WTC11 (cell line): ENCODE data around the gene APH1A. TPM values are rescaled to one million over a fixed set of nuclear protein-coding genes. Genes with fewer than 3 reads are reported as not detected.

Experiments
- ATAC-seq: fragments of 200-7000 bp; cut with Tn5 transposase; 2 replicates; pipeline ENCODE4 v1.10.0; 2021; ENCODE audit warnings: mild to moderate bottlenecking, moderate library complexity
- CTCF ChIA-PET: fragments of 300-600 bp; sonication (Branson Sonifier 250); formaldehyde crosslinking; loops from one replicate; lab custom pipeline; 2021; ENCODE audit warnings: antibody characterized with exemption; lab: Charles Lee
- POLR2A ChIA-PET: fragments of 350-600 bp; sonication (Branson Sonifier 250); formaldehyde crosslinking; loops from one replicate; lab custom pipeline; 2021; ENCODE audit warnings: antibody characterized with exemption; lab: Charles Lee
- DNase-seq: peaks from one replicate; pipeline ENCODE4 v3.0.0; 2021; ENCODE audit warnings: low spot score
- H3K27ac Mint-ChIP-seq: 2 replicates; pipeline ENCODE4 v1.8.0; 2021; ENCODE audit warnings: mixed read lengths
- H3K27me3 Mint-ChIP-seq: 2 replicates; pipeline ENCODE4 v1.8.0; 2021; ENCODE audit warnings: low read depth, mild to moderate bottlenecking, moderate library complexity, mixed read lengths
- H3K36me3 Mint-ChIP-seq: 2 replicates; pipeline ENCODE4 v1.8.0; 2021; ENCODE audit warnings: mixed read lengths
- H3K4me1 Mint-ChIP-seq: 2 replicates; pipeline ENCODE4 v1.8.0; 2022; ENCODE audit warnings: mixed read lengths
- H3K4me3 Mint-ChIP-seq: 2 replicates; pipeline ENCODE4 v1.8.0; 2021; ENCODE audit warnings: mild to moderate bottlenecking, moderate library complexity, mixed read lengths
- H3K9me3 Mint-ChIP-seq: 2 replicates; pipeline ENCODE4 v1.8.0; 2021; ENCODE audit warnings: mixed read lengths
- ATF3 ChIP-seq: sonication (generic); formaldehyde crosslinking; conservative IDR thresholded peaks from 2 replicates; pipeline ENCODE4 v1.8.1; 2022; ENCODE audit warnings: mild to moderate bottlenecking, missing genetic modification reagents
- CTCF ChIP-seq: fragments of 200-600 bp; IDR thresholded peaks from 2 replicates; pipeline ENCODE4 v1.8.0; 2022; ENCODE audit warnings: antibody characterized with exemption
- EMX1 ChIP-seq: fragments of 250-450 bp; sonication (Bioruptor Pico); IDR thresholded peaks from 2 replicates; pipeline ENCODE4 v1.8.0; 2021; ENCODE audit warnings: mild to moderate bottlenecking
- HMGXB4 ChIP-seq: sonication (generic); formaldehyde crosslinking; IDR thresholded peaks from 2 replicates; pipeline ENCODE4 v1.8.1; 2023; ENCODE audit warnings: mild to moderate bottlenecking, moderate library complexity, missing genetic modification reagents
- RORB ChIP-seq: fragments of 250-450 bp; sonication (Bioruptor Pico); IDR thresholded peaks from 2 replicates; pipeline ENCODE4 v1.9.0; 2021; ENCODE audit warnings: mild to moderate bottlenecking
- SMAD3 ChIP-seq: sonication (generic); formaldehyde crosslinking; IDR thresholded peaks from 2 replicates; pipeline ENCODE4 v1.8.0; 2022; ENCODE audit warnings: missing genetic modification reagents, mild to moderate bottlenecking, borderline replicate concordance
- SOX15 ChIP-seq: fragments of 250-450 bp; sonication (Bioruptor Pico); IDR thresholded peaks from 2 replicates; pipeline ENCODE4 v1.9.0; 2021; ENCODE audit warnings: mild to moderate bottlenecking
- STAT6 ChIP-seq: sonication (generic); formaldehyde crosslinking; conservative IDR thresholded peaks from 2 replicates; pipeline ENCODE4 v1.8.1; 2023; ENCODE audit warnings: mild to moderate bottlenecking, low read depth, missing genetic modification reagents, moderate library complexity
- USF2 ChIP-seq: sonication (generic); formaldehyde crosslinking; IDR thresholded peaks from 2 replicates; pipeline ENCODE4 v1.8.1; 2023; ENCODE audit warnings: mild to moderate bottlenecking, missing genetic modification reagents, moderate library complexity
- ZNF281 ChIP-seq: sonication (generic); formaldehyde crosslinking; IDR thresholded peaks from 2 replicates; pipeline ENCODE4 v1.8.0; 2023; ENCODE audit warnings: mild to moderate bottlenecking, missing genetic modification reagents
- ZNF423 ChIP-seq: fragments of 250-450 bp; sonication (Bioruptor Pico); IDR thresholded peaks from 2 replicates; pipeline ENCODE4 v2.1.2; 2022; ENCODE audit warnings: mild to moderate bottlenecking, moderate library complexity
- total RNA-seq: library from RNA; stranded (reverse); gene quantifications from 3 replicates; pipeline ENCODE4 v1.2.3, GENCODE V29; 2021

Gene APH1A
- total RNA-seq, 1 experiment from 2014 or later = 120 TPM

GRCh38 chr1:150281758-150282557 is 13.1 kb upstream of the APH1A start, which contains the start of gene CIART (continued):
- TF ChIP-seq ATF3 (CRISPR knock-in tag) (no peak), STAT6 (CRISPR knock-in tag) (no peak), HMGXB4 (CRISPR knock-in tag) (peak; percentile 57; the same call in 1 of the 2 replicates), ZNF281 (CRISPR knock-in tag) (peak; percentile 74; the same call in 1 of the 2 replicates), ZNF423 (CRISPR knock-in tag) (0 out of 2 replicates have a peak, but pooled peaks have one; percentile 17), EMX1 (CRISPR knock-in tag) (no peak), RORB (CRISPR knock-in tag) (no peak), SOX15 (no peak), USF2 (CRISPR knock-in tag) (peak; percentile 90)

- H3K9me3 Mint-ChIP-seq = no peaks in the 10 kb centered on the region
- peaks cover 15% of the 10 kb centered on the region for H3K36me3 Mint-ChIP-seq
- POLR2A ChIA-PET = interaction anchor here (0.5 to 3.2 kb wide), 7 partner anchors 9 to 331 kb away, joined by 3 to 23 read pairs (median 8); partner anchors contain the start of genes APH1A, C1orf54, CA14 and RPRD2
These were observed 12.5 kb upstream of the APH1A start for GRCh38 chr1:150281221-150281757.

More at GRCh38 chr1:150281221-150281757, 12.5 kb upstream of the APH1A start:
- peak; percentile 50 for ATAC-seq
- Mint-ChIP-seq H3K4me3 (peak overlapping the region; percentile 91), H3K4me1 (peaks cover 22% of the 10 kb centered on the region), H3K27me3 (peaks cover 36% of the 10 kb centered on the region), H3K27ac (peak overlapping the region; percentile 99)
- CTCF ChIA-PET = interaction anchor here (0.8 to 7.6 kb wide), 10 partner anchors 8 to 82 kb away, joined by 3 to 123 read pairs (median 7); partner anchors contain the start of genes APH1A, C1orf54, CA14 and PRPF3
- DNase-seq = peak; percentile 73
- peak; percentile 59 for TF ChIP-seq CTCF
- no peak for TF ChIP-seq SMAD3 (CRISPR knock-in tag)
